ENCODE results near the gene PAPLN.
"Not testable (repeated sequence)": the region's sequence is repeated elsewhere in the genome, so short reads cannot be mapped to it uniquely, and the experiment has no call there.

Gene PAPLN

GRCh38 chr14:73289729-73290128, 52.4 kb downstream of the PAPLN start:
- DNase-seq (ENCODE audit: low spot score) = no peak

- DNase-seq (ENCODE audit: low spot score) = no peak
These were observed 53.0 kb downstream of the PAPLN start for GRCh38 chr14:73290279-73290678.

- no peak for DNase-seq (ENCODE audit: low spot score)
These were observed 56.8 kb downstream of the PAPLN start for GRCh38 chr14:73293782-73294781.

DNA sequence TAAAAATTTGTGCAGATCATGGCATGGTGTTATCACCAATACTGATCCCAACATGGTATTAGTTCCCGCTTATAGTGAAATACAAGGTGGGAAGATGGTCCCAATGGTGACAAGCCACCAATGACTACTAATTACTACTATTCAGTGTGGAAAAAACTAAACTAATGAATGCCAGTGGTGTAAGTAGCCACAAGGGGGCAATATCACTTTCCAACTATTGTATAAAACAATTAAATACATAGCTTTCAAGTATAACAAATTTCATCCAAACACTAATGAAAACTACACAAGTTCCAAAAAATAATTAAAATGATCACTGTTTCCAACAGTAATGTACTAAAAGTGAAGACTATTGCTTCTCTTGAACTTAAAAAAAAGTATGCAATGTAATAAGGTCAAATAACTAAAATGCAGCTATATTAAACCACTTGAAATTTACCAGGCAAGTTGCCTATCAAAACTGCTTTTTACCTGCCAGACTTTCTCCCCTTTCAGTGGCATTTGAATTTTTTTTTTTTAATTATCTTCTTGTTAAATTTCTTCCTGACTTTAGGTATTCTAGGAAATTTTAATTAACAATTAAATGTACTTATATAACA, 58.0 kb downstream of the PAPLN start:
- peak; percentile 36 for DNase-seq (ENCODE audit: low spot score)

DNA sequence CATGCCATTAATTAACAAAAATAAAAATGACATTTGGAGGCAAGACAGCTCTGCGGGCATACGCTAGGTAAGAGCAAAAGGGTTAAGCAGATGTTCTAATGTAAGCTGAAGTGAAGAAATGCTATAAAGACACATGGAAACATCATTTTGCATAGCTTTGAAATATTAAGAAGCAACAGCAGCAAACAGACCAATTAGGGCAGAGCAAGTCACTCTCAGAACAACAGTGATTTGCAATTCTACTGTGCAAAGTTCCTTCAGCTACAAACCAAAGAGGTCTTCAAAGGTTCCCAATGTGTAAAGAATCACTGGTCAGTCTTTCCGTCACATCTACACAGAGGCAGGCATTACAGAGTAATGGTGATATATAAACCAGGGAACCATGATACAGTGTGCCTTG, 68.2 kb downstream of the PAPLN start:
- no peak for DNase-seq (ENCODE audit: low spot score)

- DNase-seq (ENCODE audit: low spot score) = no peak
These were observed 70.0 kb downstream of the PAPLN start for GRCh38 chr14:73307261-73307660.

- DNase-seq (ENCODE audit: low spot score) = not testable (repeated sequence)
These were observed 71.9 kb downstream of the PAPLN start for GRCh38 chr14:73309207-73309606.

DNA sequence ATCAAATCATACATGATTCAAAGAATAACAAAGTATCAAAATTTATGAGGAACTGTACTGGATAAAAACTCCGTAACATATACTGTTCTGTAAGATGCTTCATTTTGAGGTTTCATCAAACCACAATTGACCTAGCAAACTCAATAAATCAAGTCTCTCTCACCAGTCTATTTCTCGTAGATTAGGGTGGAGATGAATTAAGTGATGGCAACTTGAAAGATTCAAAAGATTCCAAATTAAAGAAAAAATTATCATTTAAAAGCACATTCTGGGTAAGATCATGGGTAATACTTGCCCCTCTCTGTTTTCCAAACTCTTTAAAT, 74.4 kb downstream of the PAPLN start:
- no peak for DNase-seq (ENCODE audit: low spot score)

DNA sequence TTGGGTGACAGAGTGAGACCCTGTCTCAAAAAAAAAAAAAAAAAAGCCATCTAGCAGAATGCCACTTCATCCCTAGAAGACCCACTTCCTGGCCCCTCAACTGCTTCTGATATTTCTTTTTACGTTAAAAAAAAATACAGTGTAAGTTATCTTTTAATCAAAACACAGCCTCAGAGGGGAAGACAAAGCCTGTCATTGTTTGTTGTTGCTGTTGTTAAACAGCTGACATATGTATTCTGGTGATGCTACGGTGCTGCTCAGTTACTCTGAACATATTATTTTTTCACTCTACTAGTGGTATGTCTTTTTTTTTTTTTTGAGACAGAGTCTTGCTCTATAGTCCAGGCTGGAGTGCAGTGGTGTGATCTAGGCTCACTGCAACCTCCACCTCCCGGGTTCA, 75.4 kb downstream of the PAPLN start:
- peak; percentile 37 for DNase-seq (ENCODE audit: low spot score)

DNA sequence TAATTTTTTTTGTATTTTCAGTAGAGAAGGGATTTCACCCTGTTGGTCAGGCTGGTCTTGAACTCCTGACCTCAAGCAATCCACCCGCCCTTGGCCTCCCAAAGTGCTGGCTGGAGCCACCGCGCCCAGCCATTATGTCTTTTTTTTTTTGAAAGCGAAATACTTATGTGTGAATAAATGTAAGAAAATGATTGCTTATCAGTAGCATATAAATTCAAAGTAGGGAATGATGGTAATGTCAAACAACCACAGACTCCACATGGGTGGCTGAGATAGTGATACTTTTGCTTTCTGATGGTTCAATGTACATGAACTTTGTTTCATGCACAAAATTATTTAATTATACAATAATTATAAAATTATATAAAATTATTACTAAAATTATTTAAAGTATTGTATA, 75.8 kb downstream of the PAPLN start:
- no peak for DNase-seq (ENCODE audit: low spot score)

- DNase-seq (ENCODE audit: low spot score) = no peak
These were observed 86.6 kb downstream of the PAPLN start for GRCh38 chr14:73323896-73324399.
